ENCODE measurements around the gene SGPP1. TPM values are rescaled to one million over a fixed set of nuclear protein-coding genes. Genes with fewer than 3 reads are reported as not detected.

Gene SGPP1
- total RNA-seq, 1 experiment from 2014 or later, result 17.7 TPM

DNA sequence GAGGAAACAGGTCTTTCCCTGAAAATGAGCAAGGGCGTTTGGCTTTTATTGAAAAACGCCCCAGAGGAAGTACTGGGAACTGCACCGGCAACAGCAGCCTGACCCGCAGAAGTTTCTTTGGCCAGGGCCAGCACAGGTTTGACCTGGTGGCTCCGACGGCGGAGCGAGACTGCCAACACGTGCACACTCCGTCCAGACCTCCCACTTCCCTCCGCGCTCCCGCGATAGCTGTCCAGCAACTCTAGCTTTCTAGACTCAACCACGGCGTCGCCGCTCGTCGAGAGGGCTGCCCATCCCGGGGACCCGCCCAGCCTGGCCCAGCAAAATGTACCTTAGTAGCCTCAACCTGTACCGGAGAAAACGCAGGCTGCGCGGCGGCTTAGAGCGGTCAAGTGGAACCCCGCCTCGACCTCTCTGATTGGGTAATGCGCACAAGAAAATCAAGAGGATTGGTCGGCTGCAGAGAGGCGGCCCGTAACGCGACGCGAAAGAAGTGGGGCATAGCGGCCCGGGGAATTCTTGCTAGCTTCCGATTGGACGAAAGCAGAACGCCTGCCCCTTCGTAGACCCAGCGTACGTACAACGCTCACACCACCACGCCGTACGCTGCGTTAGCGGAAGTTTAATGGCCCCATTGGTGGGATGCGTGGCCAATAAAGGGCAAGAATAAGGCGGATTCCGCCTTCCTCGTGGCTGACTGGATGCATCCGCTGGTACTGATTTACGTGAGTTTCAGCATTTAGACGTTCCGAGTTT is 86.2 kb downstream of the SGPP1 start, which contains the start of gene WDR89:
Gene WDR89 (minus strand): TSS at position 399 of the 756 bp plus-strand sequence. CDS start 41,929 bp downstream, outside the sequence.
- Histone ChIP-seq H3K79me2 (ENCODE audit: insufficient read depth, low read length) (peaks cover 45% of the 10 kb centered on the region), H3K4me1 (ENCODE audit: control insufficient read depth in 1 of 2, insufficient read depth in 2 of 2, low read length in 2 of 2) (peaks cover 0 to 17% of the 10 kb centered on the region in 2 experiments; a peak in 2 of 4 replicates), H3K27ac (ENCODE audit: low read depth, low read length) (peak within 1 kb of the TSS; percentile 92), H3K9me2 (ENCODE audit: insufficient read depth) (no peaks in the 10 kb centered on the region), H3K36me3 (ENCODE audit: control insufficient read depth in 1 of 2, insufficient read depth in 2 of 2, low read length in 2 of 2) (no peaks in the 10 kb centered on the region), H2AFZ (ENCODE audit: low read depth, low read length, poor library complexity, severe bottlenecking) (peak within 1 kb of the TSS; percentile 52), H3K4me3 (replicated peaks in 1 of 2; ENCODE audit: low read depth in 1 of 2, low read length in 2 of 2) (peak within 1 kb of the TSS; percentile 75 to 86), H3K27me3 (ENCODE audit: insufficient read depth, low read length) (no peaks in the 10 kb centered on the region), H3K9ac (ENCODE audit: low read length) (peak within 1 kb of the TSS; percentile 96), H3K9me3 (ENCODE audit: control insufficient read depth in 1 of 2, insufficient read depth in 1 of 2, low read depth in 1 of 2, low read length in 2 of 2) (no peaks in the 10 kb centered on the region), H4K20me1 (ENCODE audit: insufficient read depth) (no peaks in the 10 kb centered on the region), H3K4me2 (ENCODE audit: low read length) (peak within 1 kb of the TSS; percentile 92)
- ATAC-seq (peak; percentile 91), DNase-seq (ENCODE audit: low read depth, low spot score) (peak; percentile 98)
- CTCF ChIA-PET, result interaction anchor here (0.7 to 1.6 kb wide), 9 partner anchors 8 to 253 kb away, joined by 3 to 13 read pairs (median 4); no protein-coding TSS in a partner anchor
- TF ChIP-seq SRF (IDR thresholded peaks at IDR 0.05; ENCODE audit: low read depth) (peak; percentile 30; the same call in 1 of the 2 replicates), SP1 (IDR thresholded peaks at IDR 0.05; ENCODE audit: low read depth) (peak; percentile 93), ATF3 (IDR thresholded peaks at IDR 0.05) (no peak), RAD21 (IDR thresholded peaks at IDR 0.05; ENCODE audit: low read depth) (peak; percentile 44), SIN3A (IDR thresholded peaks at IDR 0.05; ENCODE audit: low read depth) (peak; percentile 85; the same call in 1 of the 2 replicates), EGR1 (IDR thresholded peaks at IDR 0.05; ENCODE audit: low read depth) (no peak), POLR2AphosphoS5 (IDR thresholded peaks at IDR 0.05; ENCODE audit: low read depth, low read length) (peak; percentile 93), CBX3 (IDR thresholded peaks at IDR 0.05; ENCODE audit: low read depth) (peak; percentile 95), MAX (IDR thresholded peaks at IDR 0.05) (peak; percentile 98), ZFX (IDR thresholded peaks at IDR 0.05) (peak; percentile 20; the same call in 1 of the 2 replicates), TCF7L2 (IDR thresholded peaks at IDR 0.05; ENCODE audit: borderline replicate concordance, extremely low read depth, insufficient read depth, insufficient read length) (peak; percentile 39), EZH2 (IDR thresholded peaks at IDR 0.05) (no peak), ZBTB33 (IDR thresholded peaks at IDR 0.05; ENCODE audit: extremely low read depth, insufficient replicate concordance, low read length) (peak; percentile 86), YY1 (IDR thresholded peaks at IDR 0.05; ENCODE audit: extremely low read depth, insufficient replicate concordance, low read depth, low read length) (peak; percentile 40), ELF1 (IDR thresholded peaks at IDR 0.05; ENCODE audit: borderline replicate concordance, low read depth) (no peak)
- TF ChIP-seq, protein P1, sequence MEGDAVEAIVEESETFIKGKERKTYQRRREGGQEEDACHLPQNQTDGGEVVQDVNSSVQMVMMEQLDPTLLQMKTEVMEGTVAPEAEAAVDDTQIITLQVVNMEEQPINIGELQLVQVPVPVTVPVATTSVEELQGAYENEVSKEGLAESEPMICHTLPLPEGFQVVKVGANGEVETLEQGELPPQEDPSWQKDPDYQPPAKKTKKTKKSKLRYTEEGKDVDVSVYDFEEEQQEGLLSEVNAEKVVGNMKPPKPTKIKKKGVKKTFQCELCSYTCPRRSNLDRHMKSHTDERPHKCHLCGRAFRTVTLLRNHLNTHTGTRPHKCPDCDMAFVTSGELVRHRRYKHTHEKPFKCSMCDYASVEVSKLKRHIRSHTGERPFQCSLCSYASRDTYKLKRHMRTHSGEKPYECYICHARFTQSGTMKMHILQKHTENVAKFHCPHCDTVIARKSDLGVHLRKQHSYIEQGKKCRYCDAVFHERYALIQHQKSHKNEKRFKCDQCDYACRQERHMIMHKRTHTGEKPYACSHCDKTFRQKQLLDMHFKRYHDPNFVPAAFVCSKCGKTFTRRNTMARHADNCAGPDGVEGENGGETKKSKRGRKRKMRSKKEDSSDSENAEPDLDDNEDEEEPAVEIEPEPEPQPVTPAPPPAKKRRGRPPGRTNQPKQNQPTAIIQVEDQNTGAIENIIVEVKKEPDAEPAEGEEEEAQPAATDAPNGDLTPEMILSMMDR (IDR thresholded peaks at IDR 0.05 in 2 of 3, conservative IDR thresholded peaks at IDR 0.05 in 1 of 3; ENCODE audit: borderline replicate concordance in 1 of 3, insufficient read depth in 1 of 3, low read depth in 2 of 3, low read length in 2 of 3), result peak; percentile 17 to 80 (median 76); a peak in 4 of 6 replicates
- BruUV-seq (replicated peaks), result no TSS peak
- RAD21 ChIA-PET (ENCODE audit: low non-redundant PET in 1 of 2, low total read pairs in 2 of 2, uncharacterized antibody in 2 of 2, unreplicated experiment in 2 of 2), result interaction anchor here (0.9 kb wide), 2 partner anchors 86 to 129 kb away, joined by 3 read pairs; partner anchors contain the start of gene SGPP1 (in 1 of the 2)
- intact Hi-C loops (cut with micrococcal nuclease), result loop anchor here (1.0 to 10.0 kb wide), 4 partner anchors 86 to 663 kb away; partner anchors contain the start of genes SGPP1 and SYNE2
- POLR2A ChIA-PET, result interaction anchor here (0.6 to 1.9 kb wide), 18 partner anchors 8 to 259 kb away, joined by 3 to 8 read pairs (median 4); partner anchors contain the start of gene PPP2R5E

Data from HCT116 (cell line).